ENCODE results near the gene COPS6.

The COPS6 gene

DNA sequence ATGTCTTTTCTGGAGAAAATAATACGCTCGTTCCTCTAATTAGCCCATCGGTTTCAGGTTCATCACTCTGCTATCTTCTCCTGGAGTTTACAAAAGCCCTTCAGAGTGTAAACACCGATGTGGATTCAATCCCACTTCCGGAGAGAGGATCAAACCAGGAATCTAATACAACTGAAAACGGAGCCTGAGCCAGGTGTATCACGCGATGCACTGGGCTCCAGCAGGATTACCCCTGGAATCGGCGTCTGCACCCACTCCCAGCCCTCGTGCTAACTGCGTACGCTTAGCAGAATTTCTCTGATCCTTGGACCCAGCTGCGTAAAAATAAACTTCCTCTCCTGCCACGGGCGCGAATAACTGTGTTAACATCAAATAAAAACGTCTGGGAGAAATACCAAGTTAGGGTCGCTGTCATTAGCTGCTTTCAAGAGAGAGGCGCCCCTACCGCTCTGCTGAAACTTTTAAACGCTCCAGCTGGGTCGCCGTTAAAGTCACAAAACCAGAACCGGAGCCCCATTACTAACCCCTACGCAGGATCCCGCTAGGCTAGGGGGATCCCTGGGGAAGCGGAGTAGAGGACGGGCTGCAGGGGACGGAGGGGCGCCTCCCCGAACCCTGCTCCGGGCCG lies 7.7 kb upstream of the COPS6 start:
- DNase-seq, result no peak

DNA sequence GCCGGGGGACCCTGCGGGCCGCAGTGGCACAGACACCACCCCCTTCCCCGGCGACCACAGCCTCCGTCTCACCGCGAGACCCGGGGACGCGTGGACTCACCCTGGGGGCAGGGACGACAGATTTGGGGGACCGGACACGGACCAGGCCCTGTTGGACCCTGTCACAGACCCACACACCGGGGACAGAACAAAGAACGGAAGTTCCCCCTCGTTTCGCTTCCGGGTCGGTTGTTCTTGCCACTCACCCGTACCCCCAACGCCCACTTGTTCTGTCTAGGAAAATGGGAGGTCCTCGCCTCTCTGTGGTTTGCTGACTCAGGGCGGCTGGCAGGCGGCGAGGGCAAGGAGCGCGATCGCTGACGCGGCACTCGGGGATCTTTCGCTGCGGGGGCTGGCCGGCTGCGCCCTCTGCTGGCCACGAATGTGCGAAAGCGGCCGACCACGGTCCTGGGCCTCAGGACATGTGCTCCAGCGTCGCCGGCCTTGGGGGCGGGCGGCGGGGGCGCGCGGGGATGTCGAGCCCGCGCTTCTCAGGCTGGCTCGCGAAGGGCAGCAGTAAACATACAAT lies 7.2 kb upstream of the COPS6 start, which contains the start of gene ZNF3:
TSS of gene ZNF3 (minus strand) at position 189 of the 568 bp plus-strand sequence. CDS start 4,366 bp downstream, outside the sequence.
- peak; percentile 98 for DNase-seq

DNA sequence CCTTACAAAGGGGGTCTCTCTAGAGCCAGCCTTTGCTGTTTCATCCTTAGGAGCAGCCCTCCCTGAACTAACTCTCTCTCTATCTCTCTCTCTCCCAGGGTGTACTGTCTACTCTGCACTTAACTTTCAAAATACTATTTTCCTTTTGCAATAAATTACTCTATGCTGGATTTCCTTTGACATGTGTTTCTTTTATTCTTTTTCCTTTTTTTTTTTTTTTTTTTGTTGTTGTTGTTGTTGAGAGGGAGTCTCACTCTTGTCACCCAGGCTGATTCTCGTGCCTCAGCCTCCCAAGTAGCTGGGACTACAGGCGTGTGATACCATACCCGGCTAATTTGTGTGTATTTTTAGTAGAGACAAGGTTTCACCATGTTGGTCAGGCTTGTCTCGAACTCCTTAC lies 5.8 kb upstream of the COPS6 start:
- DNase-seq, result no peak

DNA sequence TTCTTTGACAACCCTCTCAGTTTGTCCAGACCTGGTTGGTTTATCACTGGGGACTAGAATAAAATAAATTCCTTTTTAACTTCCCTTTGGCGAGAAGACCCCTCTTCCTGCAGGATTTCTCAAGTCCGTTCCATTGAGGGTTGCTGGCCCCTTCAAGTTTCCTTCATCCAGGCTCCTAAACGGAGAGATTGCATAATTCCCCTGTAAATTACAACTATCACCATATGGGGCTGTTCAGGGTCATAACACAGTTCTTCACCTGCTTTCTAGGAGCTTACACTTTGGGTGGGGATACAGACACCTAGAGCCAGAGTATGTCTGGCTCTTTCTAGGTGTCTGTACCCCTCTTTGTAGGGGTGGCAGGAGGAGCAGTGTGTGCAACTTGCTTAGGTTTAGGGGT lies 3.3 kb upstream of the COPS6 start:
- DNase-seq, result no peak

DNA sequence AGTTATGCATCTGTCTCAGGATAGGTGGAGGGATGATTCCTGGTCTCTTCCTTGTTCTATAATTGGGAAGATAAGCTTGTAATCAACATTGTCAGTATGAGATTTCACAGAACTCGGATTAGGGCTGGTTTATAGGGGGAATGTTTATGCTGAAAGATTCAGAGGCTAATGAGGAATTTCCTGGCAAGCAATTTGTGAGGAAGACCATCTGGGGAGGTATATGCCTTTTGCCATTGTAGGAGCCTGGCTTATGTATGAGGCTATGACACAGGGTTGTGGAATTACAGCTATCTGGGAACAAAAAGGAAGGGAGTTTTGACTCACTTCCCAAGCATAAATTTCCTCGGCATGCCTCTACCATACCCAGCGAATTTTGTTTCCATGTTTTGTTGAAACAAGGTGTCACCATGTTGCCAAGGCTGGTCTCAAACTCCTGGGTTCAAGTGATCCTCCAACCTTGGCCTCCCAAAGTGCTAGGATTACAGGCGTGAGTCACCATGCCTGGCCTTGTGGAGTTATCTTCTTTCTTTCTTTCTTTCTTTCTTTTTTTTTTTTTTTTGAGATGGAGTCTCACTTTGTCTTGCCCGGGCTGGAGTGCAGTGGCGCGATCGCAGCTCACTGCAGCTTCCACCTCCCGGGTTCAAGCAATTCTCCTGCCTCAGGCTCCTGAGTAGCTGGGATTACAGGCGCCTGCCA lies 1.6 kb upstream of the COPS6 start:
- no peak for DNase-seq

DNA sequence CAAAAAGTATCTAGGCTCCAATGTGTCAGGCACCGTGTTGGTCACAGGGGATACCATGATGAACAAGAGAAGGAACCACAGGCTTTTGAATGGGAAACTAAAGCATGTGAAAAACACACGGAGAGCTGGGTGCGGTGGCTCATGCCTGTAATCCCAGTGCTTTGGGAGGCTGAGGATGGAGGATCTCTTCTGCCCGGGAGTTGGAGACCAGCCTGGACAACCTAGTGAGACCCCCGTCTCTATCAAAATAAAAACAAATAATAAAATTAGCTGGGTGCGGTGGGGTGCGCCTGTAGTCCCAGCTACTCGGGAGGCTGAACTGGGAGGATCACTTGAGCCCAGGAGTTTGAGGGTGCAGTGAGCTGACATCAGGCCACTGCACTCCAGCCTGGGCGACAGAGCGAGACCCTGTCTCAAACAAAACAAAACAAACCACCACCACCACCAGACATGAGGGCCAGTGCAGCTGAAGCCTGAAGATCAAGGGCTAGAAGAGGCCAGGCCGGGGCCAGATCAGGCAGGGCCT lies 611 bp upstream of the COPS6 start:
- DNase-seq, result no peak

DNA sequence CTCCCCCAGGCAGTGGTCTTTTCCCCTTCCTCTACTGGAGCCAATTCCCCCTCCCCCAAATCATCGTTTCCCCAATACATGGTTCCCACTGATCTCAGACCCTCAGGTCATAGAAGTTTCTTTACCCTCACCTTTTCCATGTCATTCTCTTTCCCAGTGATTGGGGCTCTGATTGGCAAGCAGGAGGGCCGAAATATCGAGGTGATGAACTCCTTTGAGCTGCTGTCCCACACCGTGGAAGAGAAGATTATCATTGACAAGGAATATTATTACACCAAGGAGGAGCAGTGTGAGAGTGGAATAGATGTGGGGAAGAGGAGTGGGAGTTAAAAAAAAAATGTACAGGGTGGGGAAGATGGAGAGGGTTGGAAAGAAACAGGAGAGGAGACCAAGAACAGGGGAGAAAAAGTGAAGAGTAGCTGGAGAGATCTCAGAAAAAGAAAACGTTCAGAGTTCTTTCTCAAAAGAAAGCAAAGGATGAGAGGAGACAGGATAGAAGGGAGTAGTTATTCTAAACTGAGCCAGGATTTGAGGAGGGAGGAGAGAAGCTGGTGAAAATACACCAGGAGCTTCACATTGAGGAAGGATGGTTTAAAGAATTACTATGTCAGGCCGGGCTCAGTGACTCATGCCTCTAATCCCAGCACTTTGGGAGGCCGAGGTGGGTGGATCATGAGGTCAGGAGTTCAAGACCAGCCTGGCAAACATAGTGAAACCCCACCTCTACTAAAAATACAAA lies 858 bp downstream of the COPS6 start:
- no peak for DNase-seq

DNA sequence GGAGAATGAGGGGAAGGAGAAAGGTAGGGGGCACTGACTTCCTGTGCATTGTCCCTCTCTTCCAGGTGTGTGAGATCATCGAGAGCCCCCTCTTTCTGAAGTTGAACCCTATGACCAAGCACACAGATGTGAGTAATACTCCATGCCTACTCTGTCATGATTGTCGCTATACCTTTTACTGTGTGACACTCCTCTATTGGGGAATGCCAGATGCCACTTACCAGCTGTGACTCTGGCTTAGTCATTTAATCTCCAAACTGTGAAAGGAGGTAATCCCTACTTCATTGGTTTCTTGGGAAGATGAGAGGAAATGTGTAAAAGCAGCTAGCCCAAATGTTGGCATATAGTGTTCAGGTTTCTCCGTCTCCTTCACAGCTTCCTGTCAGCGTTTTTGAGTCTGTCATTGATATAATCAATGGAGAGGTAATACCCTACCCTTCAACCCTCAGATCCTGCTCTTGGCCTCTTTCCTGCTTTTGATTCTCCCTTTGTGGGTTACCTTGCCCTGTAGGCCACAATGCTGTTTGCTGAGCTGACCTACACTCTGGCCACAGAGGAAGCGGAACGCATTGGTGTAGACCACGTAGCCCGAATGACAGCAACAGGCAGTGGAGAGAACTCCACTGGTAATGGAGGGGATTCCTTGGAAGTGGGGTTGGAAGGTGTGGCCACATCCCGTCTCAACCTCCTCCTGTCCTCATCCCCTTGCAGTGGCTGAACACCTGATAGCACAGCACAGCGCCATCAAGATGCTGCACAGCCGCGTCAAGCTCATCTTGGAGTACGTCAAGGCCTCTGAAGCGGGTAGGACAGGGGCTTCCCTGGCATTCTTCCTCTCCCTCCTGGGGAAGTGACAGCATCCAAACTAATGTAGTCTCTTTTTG lies 2.0 kb downstream of the COPS6 start:
- DNase-seq, result no peak

DNA sequence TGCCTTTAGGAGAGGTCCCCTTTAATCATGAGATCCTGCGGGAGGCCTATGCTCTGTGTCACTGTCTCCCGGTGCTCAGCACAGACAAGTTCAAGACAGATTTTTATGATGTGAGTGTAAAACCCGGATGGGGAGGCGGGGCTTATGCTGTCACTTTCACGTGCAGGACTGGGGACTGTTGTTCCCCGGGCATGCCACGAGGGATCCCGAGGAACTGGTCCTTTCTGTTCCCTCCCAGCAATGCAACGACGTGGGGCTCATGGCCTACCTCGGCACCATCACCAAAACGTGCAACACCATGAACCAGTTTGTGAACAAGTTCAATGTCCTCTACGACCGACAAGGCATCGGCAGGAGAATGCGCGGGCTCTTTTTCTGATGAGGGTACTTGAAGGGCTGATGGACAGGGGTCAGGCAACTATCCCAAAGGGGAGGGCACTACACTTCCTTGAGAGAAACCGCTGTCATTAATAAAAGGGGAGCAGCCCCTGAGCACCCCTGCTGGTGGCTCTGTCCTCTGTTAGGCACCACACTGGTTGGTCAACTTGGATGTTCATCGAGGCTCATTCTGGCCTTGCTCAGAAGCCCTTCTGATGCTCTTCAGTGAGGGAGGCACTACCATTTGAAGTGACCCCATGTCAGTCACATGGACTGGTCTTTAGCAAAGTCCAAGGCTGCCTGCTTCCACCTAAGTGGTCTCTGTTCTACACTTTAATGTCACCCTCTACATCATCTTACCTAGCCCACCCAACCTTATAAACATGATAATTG lies 2.8 kb downstream of the COPS6 start:
- no peak for DNase-seq

DNA sequence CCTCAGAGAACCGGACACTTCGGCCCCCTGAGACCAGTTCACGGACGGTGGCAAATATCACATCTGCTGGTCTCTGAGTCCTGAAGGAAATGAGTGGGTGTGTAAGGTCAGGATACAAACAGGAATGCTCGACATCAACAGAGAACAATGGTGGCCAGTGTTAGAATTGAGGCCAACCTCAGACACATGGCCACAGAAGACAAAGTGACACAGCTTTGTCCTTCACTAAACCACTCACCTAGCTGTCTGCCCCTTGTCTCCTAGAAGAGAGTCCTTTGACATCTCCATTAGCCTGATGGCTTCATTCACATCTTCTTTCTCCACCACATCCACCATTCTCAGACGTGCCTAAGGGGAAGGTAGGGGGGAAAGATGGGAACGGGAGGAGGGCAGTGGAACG lies 4.3 kb downstream of the COPS6 start:
- no peak for DNase-seq

DNA sequence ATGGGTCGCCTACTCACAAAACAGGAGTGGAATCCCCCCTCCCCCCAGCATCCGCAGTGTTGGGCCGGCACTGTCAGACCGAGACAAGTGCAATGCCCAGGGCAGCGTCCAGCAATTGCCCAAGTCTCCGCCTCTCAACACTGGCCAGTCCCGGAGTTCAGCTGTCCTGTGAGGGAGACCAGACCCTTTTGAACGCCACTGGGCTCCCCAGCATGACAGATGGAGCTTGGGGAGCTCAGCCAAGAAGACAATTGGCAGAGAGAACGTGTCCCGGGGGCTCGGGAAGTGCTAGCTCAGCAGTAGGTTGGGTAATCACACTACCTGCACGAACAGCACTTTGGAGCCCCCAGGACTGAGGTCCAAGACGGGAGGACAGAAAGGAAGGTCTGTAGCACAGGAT lies 4.7 kb downstream of the COPS6 start:
- no peak for DNase-seq

DNA sequence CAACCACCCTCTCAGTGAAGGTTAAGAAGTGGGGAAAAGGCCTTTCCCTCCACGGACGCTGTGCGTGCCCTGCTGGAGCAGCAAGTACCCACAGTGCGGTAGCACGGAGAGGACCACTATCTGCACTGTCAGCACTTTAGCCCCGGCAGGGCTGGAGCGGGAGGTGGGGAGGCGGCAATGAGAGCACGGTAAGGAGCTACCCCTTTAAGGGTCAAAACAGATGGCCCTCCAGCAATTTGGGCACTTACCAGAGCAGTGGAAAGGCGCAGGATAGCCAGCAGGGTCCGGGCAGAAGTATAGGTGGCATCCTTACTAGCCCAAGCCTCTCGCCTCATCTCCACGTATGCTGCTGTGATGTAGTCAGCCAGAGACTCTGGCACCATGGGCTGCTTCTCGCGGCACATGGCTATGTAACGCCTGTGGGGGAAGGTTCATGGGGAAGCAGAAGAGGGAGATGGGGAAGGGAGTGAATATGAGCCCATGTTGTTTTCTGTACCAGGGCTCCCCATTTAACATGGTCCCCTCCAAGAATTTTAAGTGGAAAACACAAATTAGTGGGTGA lies 5.2 kb downstream of the COPS6 start:
- no peak for DNase-seq

DNA sequence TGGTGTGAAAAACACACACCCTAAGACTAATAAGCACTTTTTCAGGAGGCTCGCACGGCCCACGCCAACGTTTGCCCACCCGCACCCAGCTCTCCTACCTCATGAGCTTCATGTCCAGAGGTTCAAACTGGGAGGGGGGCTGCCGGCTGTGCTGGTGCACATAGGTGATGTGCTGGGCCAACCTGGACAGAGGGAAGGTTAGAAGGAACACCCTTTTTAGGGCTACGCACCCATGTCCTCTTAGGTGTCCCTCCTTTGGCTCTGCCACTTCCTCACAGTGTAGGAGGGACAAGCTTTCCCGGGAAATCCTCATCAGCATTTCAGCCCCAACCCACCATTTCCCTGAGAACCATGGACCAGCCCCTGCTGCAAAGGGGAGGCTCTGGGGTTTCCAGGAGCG lies 6.5 kb downstream of the COPS6 start:
- DNase-seq, result no peak

DNA sequence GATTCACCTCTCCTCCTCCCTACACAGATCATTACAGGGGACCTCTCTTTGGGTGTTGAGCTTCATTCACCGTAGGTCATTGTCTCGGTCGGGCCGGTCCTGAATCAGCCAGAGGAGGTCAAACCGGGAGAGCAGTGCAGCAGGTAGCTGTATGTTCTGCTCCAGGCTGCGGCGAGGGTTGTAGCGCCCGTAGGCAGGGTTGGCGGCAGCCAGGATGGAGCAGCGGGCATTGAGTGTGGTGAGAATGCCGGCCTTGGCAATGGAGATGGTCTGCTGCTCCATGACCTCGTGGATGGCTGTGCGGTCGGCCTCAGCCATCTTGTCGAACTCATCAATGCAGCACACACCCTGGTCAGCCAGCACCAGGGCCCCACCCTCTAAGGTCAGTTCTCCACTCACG lies 6.9 kb downstream of the COPS6 start:
- no peak for DNase-seq

DNA sequence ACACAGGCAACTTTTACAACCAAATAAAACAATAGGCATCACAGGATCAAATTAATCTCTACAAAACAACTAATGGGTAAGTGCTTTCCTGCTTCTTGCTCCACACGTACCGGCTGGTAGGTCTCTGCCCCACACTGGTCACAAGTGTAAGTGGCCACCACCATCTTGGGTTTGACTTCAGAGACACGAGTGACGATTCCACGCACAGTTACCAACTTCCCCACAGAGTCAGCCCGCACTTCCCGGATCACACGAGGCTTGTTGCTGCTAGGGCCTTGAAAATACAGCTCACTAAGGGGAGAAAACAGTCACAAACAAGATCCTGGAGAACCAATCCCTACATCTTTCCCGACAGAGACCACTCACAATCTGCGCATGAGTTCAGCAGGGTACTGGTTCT lies 10.1 kb downstream of the COPS6 start:
- no peak for DNase-seq

DNA sequence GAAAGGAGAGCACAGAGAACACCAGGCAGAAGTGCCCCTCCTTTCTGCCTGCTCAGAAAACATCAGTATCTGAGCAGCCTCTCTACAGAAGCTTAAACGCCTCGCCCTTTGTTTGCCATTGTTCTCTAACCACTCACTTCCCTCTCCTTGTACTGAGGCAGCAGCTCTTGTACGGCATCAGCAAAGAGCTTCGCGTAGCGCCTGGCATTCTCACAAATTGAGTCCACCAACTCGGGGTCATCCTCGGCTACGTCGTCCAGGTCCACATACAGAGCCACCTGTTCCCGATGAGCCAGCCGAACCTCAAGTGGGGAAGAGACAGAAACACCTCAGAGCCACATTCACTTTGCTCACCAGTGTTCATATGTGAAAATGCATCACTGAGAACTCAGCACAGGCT lies 10.7 kb downstream of the COPS6 start:
- no peak for DNase-seq

DNA sequence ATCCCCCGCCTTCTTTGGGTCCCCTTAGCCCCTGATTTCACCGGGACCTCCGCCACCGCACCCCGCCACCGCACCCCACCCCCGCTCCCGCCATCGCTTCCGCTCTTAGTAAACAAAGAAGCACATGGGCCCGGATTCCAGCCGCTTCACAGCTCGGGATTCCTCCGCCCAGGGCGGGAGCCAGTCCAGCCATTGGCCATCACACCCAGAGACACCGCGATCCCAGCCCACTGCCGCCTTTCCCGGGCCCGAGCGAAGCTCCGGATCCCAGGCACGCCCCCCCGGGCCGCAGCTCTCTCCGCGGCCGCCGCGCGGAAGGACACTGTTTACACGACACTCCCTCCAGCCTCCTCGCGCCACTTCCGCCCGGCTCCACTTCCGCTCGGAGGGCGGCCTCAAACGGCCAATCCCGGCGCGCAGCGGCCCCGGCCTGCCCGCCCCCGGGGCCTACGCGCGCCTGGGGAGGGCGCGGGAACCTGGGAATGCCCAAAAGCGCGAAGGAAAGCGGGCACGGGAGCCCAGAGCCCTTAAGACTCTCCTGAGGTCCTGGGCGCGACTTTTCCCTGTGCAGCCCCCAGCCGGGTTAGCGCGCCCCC lies 11.7 kb downstream of the COPS6 start:
- peak; percentile 92 for DNase-seq

DNA sequence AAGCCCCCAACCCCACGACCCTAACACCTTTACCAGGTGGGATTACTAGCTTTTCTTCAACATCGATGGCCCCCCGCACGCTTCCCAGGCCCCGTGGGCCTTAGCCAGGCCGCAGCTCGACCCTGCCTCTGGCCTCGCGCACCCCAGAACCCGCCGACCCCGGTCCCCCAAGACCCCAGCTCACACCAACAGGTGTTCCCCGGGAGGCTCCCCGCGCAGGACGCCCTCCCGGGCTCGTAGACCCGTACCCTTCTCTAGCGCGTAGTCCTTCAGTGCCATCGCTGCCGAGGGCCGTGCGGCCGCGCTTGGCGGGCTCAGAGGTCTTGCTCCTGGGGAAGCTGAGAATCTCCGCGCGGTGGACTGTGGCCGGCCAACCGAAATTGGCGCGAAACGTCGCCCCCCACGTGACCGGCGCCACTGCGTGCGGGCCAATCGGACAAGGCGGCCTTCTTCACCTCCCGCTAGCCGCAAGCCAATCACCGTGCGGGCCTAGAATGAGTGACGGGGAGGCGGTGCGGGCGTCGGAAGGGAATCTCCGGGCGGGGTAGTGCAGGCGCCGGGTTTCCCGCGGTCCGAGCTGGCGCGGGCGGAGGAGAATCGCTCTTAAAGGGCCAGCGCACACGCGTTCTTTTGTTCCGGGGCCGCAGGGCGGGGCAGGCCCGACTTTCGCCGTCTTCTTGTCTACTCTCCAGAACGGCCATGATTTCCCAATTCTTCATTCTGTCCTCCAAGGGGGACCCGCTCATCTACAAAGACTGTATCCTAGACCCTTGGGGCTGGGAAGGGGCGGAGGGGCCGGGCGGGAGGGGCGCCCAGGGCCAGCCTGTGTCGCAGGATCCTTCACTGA lies 12.5 kb downstream of the COPS6 start, which contains the start of the genes AP4M1 and MCM7:
TSS of gene AP4M1 (plus strand) at position 628 of the 847 bp plus-strand sequence. CDS start at position 700, 72 bp downstream.
TSS of gene MCM7 (minus strand) at position 382 of the 847 bp plus-strand sequence. CDS start at position 279, 103 bp downstream.
- DNase-seq, result peak; percentile 99

Data from midbrain (tissue), 1 donor.